ENCODE results near the gene NEK7. TPM values are rescaled to one million over a fixed set of nuclear protein-coding genes. Genes with fewer than 3 reads are reported as not detected.

NEK7 gene
- total and polyA plus RNA-seq, 9 of the 15 experiments (the other 6 are each of a cell fraction or from before 2014, with no cell fraction given), result 8.5 to 37.3 (median 27.7) TPM

- TF ChIP-seq POLR2AphosphoS5 (IDR thresholded peaks at IDR 0.05; ENCODE audit: control insufficient read depth, insufficient read depth, low read depth, low read length), result no peak
- TF ChIP-seq SREBF1 (IDR thresholded peaks at IDR 0.05; ENCODE audit: borderline replicate concordance, low read depth, low read length), result no peak
- TF ChIP-seq ILF3 (IDR thresholded peaks at IDR 0.05; ENCODE audit: borderline replicate concordance), result no peak
Observed at GRCh38 chr1:198254948-198255347, 98.2 kb downstream of the NEK7 start (continued).

- no peaks in the 10 kb centered on the region for H3K9me1 ChIP-seq (ENCODE audit: control insufficient read depth, insufficient read depth, low read length)
- intact Hi-C loops (cut with micrococcal nuclease) (no loop called here), in situ Hi-C loops (cut with MboI) (no loop called here)
- ChIA-PET POLR2A (interaction anchor here (0.6 to 0.9 kb wide), 2 partner anchors 9 to 213 kb away, joined by 3 to 4 read pairs; no protein-coding TSS in a partner anchor), CTCF (ENCODE audit: low intra/inter-chr PET ratio) (no interaction called here)
- no peaks in the 10 kb centered on the region for H3K27me3 ChIP-seq (ENCODE audit: control insufficient read depth in 2 of 2, insufficient read depth in 2 of 2, low read length in 2 of 2)
- DNase-seq (ENCODE audit: extremely low read depth in 1 of 4, low spot score in 3 of 4), result no peak
- 13% methylated on average over 1 of the region's 1 CpG for WGBS (ENCODE audit: insufficient coverage, low coverage, missing lambda C conversion rate)
- H3K9ac ChIP-seq (ENCODE audit: insufficient read depth in 1 of 2, low read depth in 2 of 2, low read length in 2 of 2), result no peak overlapping the region
- BruUV-seq (replicated peaks), result no TSS peak
- no peak overlapping the region for H2AFZ ChIP-seq (ENCODE audit: low read depth, low read length)
- H3K4me3 ChIP-seq, result no peak overlapping the region
- peaks cover 4 to 5% of the 10 kb centered on the region in 2 experiments; a peak in 4 of 5 replicates for H3K4me1 ChIP-seq (replicated peaks in 1 of 2; ENCODE audit: control insufficient read depth in 2 of 2, insufficient read depth in 2 of 2, low read length in 2 of 2)
- no peaks in the 10 kb centered on the region; the same call in 1 of the 2 replicates for H4K20me1 ChIP-seq (replicated peaks; ENCODE audit: control insufficient read depth, insufficient read depth, low read length)
- H3K4me2 ChIP-seq (ENCODE audit: insufficient read depth, low read length), result no peak overlapping the region
- H3K36me3 ChIP-seq (ENCODE audit: control insufficient read depth, insufficient read depth, low read length), result no peaks in the 10 kb centered on the region
- no peaks in the 10 kb centered on the region for H3K79me2 ChIP-seq (ENCODE audit: control insufficient read depth, insufficient read depth, low read length)
- H3K27ac ChIP-seq (ENCODE audit: extremely low read depth, low read depth, low read length), result no peak overlapping the region
- H3K9me3 ChIP-seq (replicated peaks; ENCODE audit: control insufficient read depth, insufficient read depth, low read depth, low read length), result no peaks in the 10 kb centered on the region
- no peak for FAIRE-seq
- no peak for ATAC-seq
- TF ChIP-seq ZNF79 (CRISPR knock-in tag; IDR thresholded peaks at IDR 0.05; ENCODE audit: low read depth) (no peak), ETS2 (tag; IDR thresholded peaks at IDR 0.05; ENCODE audit: borderline replicate concordance, poor library complexity, severe bottlenecking) (no peak), CUX1 (CRISPR knock-in tag; IDR thresholded peaks at IDR 0.05) (no peak), FOXP4 (CRISPR knock-in tag; IDR thresholded peaks at IDR 0.05; ENCODE audit: borderline replicate concordance) (no peak), C11orf30 (IDR thresholded peaks at IDR 0.05; ENCODE audit: low read depth) (peak; percentile 46; the same call in 1 of the 2 replicates), NEUROD1 (IDR thresholded peaks at IDR 0.05; ENCODE audit: borderline replicate concordance, low read depth, low read length, partially characterized antibody) (no peak), DMBX1 (CRISPR knock-in tag; IDR thresholded peaks at IDR 0.05; ENCODE audit: borderline replicate concordance) (no peak), ZNF57 (CRISPR knock-in tag; IDR thresholded peaks at IDR 0.05) (no peak), CBX1 (IDR thresholded peaks at IDR 0.05; ENCODE audit: low read depth) (no peak), MEIS2 (IDR thresholded peaks at IDR 0.05; ENCODE audit: partially characterized antibody) (no peak), ATF1 (CRISPR knock-in tag; IDR thresholded peaks at IDR 0.05) (no peak), ATF1 (tag; IDR thresholded peaks at IDR 0.05) (no peak)
Observed at GRCh38 chr1:198255784-198256183, 99.0 kb downstream of the NEK7 start.
